ENCODE results near the gene ZC3H7B. TPM values are rescaled to one million over a fixed set of nuclear protein-coding genes. Genes with fewer than 3 reads are reported as not detected.

Gene ZC3H7B
- total RNA-seq, 1 experiment from 2014 or later = 83.8 TPM

DNA sequence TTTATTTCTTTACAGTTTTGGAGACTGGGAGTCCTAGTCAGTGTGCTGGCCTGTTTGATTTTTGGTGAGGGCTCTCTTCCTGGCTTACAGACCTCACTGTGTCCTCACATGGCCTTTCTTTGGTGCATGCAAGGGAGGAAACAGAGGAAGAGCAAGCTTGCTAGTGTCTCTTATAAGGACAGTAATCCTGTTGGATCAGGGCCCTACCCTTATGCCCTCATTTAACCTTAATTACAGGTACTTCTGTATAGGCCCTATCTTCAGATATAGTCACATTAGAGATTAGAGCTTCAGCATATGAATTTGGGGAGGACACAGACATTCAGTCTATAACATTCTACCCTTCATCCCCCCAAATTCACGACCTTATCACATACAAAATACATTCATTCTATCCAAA lies 14.3 kb downstream of the ZC3H7B start:
- no peak for DNase-seq (ENCODE audit: low read depth)
- in situ Hi-C loops (cut with HindIII; ENCODE audit: low pct_unique_long_range_greater_than_20kb, low sequenced_read_pairs) = no loop called here

DNA sequence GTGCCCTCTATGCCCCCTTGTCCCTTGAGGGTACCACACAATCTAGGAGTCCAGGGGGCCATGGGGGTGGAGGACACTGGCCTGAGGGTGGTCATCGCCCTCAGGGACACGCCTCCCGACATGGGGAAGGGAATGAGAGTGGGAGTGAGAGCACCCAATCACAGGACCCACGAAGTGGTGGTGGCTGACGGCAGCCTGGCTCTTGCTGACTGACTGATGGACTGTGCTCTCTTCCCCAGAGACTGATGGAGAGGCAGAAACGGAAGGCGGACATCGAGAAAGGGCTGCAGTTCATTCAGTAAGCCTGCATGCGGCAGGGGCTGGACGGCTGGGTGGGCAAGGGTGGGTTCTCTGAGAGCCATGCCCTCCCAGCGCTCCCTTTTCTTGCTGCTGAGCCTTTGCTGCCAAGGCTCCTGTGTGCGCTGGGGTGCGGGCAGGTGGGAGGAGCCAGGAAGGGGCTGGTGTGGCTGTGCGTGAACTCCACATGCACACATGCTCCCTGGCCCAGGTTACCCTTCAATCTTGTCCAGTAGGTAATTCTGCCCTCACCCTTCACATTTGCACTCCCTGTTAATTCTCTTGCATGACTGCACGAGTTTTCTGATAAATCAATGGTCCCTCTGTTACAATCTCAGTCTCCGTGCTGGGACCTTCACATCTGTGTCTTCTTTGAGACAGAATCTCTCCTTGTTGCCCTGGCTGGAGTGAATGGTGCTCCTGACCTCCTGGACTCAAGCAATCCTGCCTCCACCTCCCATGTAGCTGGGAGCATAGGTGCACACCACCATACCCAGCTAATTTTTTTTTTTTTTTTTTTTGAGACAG lies 19.3 kb downstream of the ZC3H7B start:
- no peak for DNase-seq (ENCODE audit: low read depth)
- in situ Hi-C loops (cut with HindIII; ENCODE audit: low pct_unique_long_range_greater_than_20kb, low sequenced_read_pairs) = no loop called here

- DNase-seq (ENCODE audit: low read depth) = no peak
- in situ Hi-C loops (cut with HindIII; ENCODE audit: low pct_unique_long_range_greater_than_20kb, low sequenced_read_pairs) = no loop called here
These were observed 23.6 kb downstream of the ZC3H7B start for GRCh38 chr22:41324821-41325528.

DNA sequence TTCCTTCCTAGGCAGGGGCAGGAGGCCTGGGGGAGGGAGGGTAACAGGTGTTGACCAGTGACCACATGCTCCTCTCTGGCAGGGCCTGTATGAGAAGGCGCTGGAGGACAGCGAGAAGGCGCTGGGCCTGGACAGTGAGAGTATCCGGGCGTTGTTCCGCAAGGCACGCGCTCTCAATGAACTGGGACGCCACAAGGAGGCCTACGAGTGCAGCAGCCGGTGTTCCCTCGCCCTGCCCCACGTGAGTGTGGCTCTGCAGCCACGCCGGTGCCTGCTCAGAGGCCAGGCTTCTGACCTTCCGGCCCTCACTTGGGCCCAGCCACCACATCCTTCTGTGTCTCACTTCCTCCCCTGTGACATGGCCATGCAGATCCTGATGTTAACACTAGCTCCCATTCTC lies 25.8 kb downstream of the ZC3H7B start:
- DNase-seq (ENCODE audit: low read depth) = no peak
- in situ Hi-C loops (cut with HindIII; ENCODE audit: low pct_unique_long_range_greater_than_20kb, low sequenced_read_pairs) = no loop called here

DNA sequence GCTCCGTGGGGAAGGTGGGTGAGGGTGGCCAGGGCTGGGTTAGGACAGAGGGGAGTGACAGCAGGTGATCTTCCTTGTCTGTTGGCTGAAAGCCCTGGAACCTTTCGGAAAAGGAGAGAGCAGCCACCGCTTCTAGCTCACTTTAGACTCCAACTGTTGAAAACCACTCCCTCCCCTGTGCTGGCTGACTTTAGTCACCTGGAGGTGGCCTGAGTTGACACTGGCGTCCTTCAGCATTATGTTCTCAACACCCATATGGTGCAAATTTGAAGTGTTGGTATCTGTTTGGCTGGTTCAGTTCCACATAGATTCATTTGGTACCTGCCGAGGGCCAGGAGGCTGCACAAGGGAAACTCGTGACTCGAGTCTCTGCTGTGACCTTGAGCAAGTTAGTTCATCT lies 28.8 kb downstream of the ZC3H7B start:
- in situ Hi-C loops (cut with HindIII; ENCODE audit: low pct_unique_long_range_greater_than_20kb, low sequenced_read_pairs) = no loop called here
- DNase-seq (ENCODE audit: low read depth) = no peak

GRCh38 chr22:41332217-41332939 lies 31.1 kb downstream of the ZC3H7B start:
- no peak for DNase-seq (ENCODE audit: low read depth)
- in situ Hi-C loops (cut with HindIII; ENCODE audit: low pct_unique_long_range_greater_than_20kb, low sequenced_read_pairs) = no loop called here

- in situ Hi-C loops (cut with HindIII; ENCODE audit: low pct_unique_long_range_greater_than_20kb, low sequenced_read_pairs) = no loop called here
- no peak for DNase-seq (ENCODE audit: low read depth)
These were observed 32.5 kb downstream of the ZC3H7B start for GRCh38 chr22:41333806-41334205.

DNA sequence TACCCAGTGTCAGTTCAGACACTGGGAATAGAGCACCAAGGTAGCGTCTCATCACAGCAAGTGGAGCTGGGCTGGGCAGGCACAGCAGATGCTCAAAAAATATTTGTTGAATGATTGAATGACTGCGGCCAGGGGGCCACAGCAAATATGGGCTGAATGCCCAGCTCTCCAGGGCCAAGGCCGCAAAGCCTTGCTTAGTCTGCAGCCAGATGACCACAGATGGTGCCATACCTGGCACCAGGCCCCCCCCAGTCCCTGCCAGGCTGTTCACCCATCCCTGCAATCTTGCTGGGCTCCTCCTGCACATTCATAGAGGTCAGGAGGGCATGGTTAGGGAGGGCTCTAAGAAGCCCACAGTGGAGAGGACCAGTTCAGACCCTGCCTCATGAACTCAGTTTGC lies 32.9 kb downstream of the ZC3H7B start:
- in situ Hi-C loops (cut with HindIII; ENCODE audit: low pct_unique_long_range_greater_than_20kb, low sequenced_read_pairs) = no loop called here
- no peak for DNase-seq (ENCODE audit: low read depth)

- in situ Hi-C loops (cut with HindIII; ENCODE audit: low pct_unique_long_range_greater_than_20kb, low sequenced_read_pairs) = no loop called here
- DNase-seq (ENCODE audit: low read depth) = no peak
These were observed 33.8 kb downstream of the ZC3H7B start for GRCh38 chr22:41334951-41335635.

DNA sequence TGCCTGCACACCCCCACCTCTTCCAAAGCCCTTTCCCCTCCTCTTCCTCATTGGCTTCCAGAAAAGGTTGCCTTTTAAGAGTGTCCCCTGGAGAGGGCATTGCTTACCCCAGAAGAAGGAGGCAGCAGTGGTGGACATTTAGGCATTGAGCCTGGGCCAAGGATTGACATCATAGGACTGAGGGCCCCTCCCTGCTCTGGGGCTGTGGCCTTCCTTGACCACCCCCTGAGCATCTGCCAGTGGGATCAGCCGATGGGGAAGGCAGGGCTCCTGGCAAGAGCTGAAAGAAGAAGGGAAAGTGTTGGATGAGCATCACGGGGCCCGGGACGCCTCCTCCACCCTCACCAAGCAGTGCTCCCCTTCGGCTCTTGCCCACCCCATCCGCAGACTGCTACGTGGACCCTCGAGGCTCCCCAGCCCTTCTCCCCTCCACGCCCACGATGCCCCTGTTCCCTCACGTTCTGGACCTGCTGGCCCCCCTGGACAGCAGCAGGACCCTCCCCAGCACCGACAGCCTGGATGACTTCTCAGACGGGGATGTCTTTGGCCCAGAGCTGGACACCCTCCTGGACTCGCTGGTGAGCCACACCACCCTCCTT lies 37.4 kb downstream of the ZC3H7B start:
- in situ Hi-C loops (cut with HindIII; ENCODE audit: low pct_unique_long_range_greater_than_20kb, low sequenced_read_pairs) = no loop called here
- DNase-seq (ENCODE audit: low read depth) = no peak

DNA sequence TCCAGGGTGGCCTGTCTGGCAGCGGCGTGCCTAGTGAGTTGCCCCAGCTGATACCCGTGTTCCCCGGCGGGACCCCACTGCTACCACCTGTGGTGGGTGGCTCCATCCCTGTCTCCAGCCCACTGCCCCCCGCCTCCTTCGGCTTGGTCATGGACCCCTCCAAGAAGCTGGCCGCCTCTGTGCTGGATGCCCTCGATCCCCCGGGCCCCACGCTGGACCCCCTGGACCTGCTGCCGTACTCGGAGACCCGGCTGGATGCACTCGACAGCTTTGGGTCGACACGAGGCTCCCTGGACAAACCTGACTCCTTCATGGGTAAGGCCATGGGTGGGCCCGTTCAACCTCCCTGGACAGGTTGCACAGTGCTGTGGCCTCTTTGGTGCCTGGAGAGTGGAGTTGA lies 38.5 kb downstream of the ZC3H7B start:
- in situ Hi-C loops (cut with HindIII; ENCODE audit: low pct_unique_long_range_greater_than_20kb, low sequenced_read_pairs) = no loop called here

DNA sequence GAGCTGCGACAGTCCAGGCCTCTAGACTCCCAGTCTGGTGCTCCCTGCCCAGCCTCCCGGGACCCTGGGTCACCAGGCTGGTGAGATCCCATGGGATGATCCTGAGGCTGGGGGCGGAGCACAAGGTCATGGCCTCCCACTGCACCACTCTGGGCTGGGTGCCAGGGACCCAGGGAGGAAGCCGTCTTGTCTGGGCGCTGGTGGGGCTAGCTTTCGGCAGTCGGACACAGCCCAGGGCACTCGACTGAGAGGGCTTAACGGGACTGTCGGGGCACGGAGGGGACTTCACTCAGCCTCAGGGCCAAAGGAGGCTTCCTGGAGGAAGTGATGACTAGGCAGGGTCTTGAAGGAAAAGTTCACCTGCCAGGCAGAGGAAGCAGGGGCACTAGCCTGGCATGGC lies 39.0 kb downstream of the ZC3H7B start:
- in situ Hi-C loops (cut with HindIII; ENCODE audit: low pct_unique_long_range_greater_than_20kb, low sequenced_read_pairs) = no loop called here

More for the DNA sequence above, 38.5 kb downstream of the ZC3H7B start:
- no peak for DNase-seq (ENCODE audit: low read depth)

GRCh38 chr22:41341012-41341411 lies 39.7 kb downstream of the ZC3H7B start:
- no peak for DNase-seq (ENCODE audit: low read depth)
- in situ Hi-C loops (cut with HindIII; ENCODE audit: low pct_unique_long_range_greater_than_20kb, low sequenced_read_pairs) = no loop called here

More for the DNA sequence above, 39.0 kb downstream of the ZC3H7B start:
- no peak for DNase-seq (ENCODE audit: low read depth)

GRCh38 chr22:41341990-41342389 lies 40.7 kb downstream of the ZC3H7B start:
- in situ Hi-C loops (cut with HindIII; ENCODE audit: low pct_unique_long_range_greater_than_20kb, low sequenced_read_pairs) = no loop called here
- no peak for DNase-seq (ENCODE audit: low read depth)

GRCh38 chr22:41343300-41343699 lies 42.0 kb downstream of the ZC3H7B start:
- in situ Hi-C loops (cut with HindIII; ENCODE audit: low pct_unique_long_range_greater_than_20kb, low sequenced_read_pairs) = no loop called here
- no peak for DNase-seq (ENCODE audit: low read depth)

GRCh38 chr22:41343717-41344116 lies 42.4 kb downstream of the ZC3H7B start:
- no peak for DNase-seq (ENCODE audit: low read depth)
- in situ Hi-C loops (cut with HindIII; ENCODE audit: low pct_unique_long_range_greater_than_20kb, low sequenced_read_pairs) = no loop called here

GRCh38 chr22:41344189-41344788 lies 43.0 kb downstream of the ZC3H7B start:
- DNase-seq (ENCODE audit: low read depth) = no peak
- in situ Hi-C loops (cut with HindIII; ENCODE audit: low pct_unique_long_range_greater_than_20kb, low sequenced_read_pairs) = no loop called here

DNA sequence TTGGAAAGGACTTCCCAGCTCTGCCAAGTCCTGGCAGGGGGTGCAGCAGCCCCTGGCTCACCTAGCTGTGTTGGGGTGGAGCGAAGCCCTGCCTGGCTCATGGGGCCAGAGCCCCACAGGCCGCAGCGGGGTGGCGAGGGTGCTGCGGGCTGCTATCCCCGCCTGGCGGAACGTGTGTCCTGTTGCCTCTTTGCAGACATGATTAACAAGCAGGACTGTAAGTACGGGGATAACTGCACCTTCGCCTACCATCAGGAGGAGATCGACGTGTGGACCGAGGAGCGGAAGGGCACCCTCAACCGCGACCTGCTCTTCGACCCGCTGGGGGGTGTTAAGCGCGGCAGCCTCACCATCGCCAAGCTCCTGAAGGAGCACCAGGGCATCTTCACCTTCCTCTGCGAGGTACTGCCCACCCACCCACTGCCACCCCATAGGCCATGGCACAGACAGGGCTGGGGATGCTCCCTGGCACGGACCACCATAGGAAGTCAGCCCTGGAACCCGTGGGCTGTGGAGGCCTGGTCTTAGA lies 44.5 kb downstream of the ZC3H7B start:
- DNase-seq (ENCODE audit: low read depth) = no peak
- in situ Hi-C loops (cut with HindIII; ENCODE audit: low pct_unique_long_range_greater_than_20kb, low sequenced_read_pairs) = no loop called here
